D721Med (cell line): ENCODE measurements around the gene CHRNA5.

Experiments
- DNase-seq: peaks from one replicate; pipeline ENCODE4 v3.0.0; 2011; ENCODE audit warnings: low spot score; ENCODE audit not compliant: insufficient read length
- FAIRE-seq: peaks from 2 replicates; lab custom pipeline; 2011; peaks lifted over from hg19 to GRCh38; lab: Jason Lieb, UNC
- TF ChIP-seq, protein P1 (sequence below): IDR thresholded peaks from 2 replicates; pipeline ENCODE4 v1.5.1; 2012; ENCODE audit warnings: mild to moderate bottlenecking, control low read depth; ENCODE audit not compliant: insufficient read depth; ENCODE audit errors: missing control alignments

CHRNA5 gene

GRCh38 chr15:78624651-78625590 is 59.6 kb downstream of the CHRNA5 start:
- TF ChIP-seq, protein P1, sequence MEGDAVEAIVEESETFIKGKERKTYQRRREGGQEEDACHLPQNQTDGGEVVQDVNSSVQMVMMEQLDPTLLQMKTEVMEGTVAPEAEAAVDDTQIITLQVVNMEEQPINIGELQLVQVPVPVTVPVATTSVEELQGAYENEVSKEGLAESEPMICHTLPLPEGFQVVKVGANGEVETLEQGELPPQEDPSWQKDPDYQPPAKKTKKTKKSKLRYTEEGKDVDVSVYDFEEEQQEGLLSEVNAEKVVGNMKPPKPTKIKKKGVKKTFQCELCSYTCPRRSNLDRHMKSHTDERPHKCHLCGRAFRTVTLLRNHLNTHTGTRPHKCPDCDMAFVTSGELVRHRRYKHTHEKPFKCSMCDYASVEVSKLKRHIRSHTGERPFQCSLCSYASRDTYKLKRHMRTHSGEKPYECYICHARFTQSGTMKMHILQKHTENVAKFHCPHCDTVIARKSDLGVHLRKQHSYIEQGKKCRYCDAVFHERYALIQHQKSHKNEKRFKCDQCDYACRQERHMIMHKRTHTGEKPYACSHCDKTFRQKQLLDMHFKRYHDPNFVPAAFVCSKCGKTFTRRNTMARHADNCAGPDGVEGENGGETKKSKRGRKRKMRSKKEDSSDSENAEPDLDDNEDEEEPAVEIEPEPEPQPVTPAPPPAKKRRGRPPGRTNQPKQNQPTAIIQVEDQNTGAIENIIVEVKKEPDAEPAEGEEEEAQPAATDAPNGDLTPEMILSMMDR: no peak
- DNase-seq (no peak), FAIRE-seq (no peak)

DNA sequence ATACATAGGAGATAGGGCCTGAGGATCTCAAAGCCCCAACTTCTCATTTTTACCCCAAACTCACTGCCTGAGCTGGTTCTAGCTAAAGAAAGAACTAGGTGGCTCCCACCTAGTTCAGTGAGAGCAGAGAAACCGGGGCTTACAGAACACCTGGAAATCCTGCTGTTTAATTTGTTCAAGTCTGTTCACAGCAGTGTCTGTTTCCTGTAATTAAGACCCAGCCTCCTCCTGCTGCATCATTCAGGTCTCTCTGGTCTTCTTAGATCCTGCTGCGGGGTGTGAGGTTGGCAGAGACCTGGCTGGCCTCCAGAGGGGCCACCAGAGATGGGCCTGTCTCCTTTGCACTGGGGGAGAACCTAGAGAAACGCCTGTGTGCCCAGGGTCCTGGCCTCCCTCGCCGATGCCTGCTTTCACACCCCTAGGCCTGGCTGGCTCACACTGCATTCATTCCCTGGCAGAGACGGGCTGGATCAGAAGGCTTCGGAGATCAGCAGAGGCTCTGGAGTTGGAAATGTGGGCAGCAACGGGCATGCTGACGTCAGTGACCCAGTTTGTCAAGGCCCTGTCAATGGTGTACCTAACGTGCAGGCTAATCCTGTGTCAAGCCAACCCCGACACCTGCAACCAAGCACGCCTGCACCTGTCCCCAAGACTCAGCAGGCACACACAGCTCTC is 60.4 kb downstream of the CHRNA5 start:
- DNase-seq (no peak), FAIRE-seq (no peak)
- TF ChIP-seq, protein P1: no peak

GRCh38 chr15:78626381-78626995 is 61.2 kb downstream of the CHRNA5 start:
- TF ChIP-seq, protein P1: no peak
- DNase-seq (peak; percentile 59), FAIRE-seq (no peak)

- FAIRE-seq: no peak
- no peak for DNase-seq
- TF ChIP-seq, protein P1: no peak
Observed at GRCh38 chr15:78627348-78627747, 62.0 kb downstream of the CHRNA5 start.

- FAIRE-seq (no peak), DNase-seq (no peak)
- TF ChIP-seq, protein P1: no peak
Observed at GRCh38 chr15:78628227-78628626, 62.9 kb downstream of the CHRNA5 start.

DNA sequence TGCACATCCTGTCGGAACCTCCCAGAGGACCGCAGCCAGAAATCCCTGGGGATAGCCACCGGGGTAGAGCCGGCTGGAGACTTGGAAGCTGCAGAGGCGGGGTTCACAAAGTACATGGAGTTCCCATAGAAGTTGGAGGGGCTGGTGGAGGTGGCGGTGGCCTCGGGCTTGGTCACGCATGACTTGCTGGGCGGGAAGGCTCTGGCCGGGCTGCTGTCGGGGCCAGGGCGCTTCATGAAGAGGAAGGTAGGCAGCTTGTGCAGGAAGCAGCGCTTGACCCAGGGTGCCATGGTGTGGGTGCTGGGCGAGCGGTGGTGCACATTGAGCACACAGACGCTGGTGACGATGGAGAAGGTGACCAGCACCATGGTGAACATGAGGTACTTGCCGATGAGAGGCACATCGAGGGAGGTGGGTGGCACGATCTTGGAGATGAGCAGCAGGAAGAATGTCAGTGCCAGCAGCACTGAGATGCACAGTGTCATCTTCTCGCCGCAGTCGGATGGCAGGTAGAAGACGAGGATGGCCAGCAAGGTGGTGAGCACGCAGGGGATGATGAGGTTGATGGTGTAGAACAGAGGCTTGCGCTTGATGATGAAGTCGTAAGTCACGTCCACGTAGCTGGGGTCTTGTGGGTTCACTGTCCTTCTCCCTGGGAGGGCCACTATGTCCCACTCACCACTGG is 63.9 kb downstream of the CHRNA5 start:
- TF ChIP-seq, protein P1: no peak
- DNase-seq: no peak
- no peak for FAIRE-seq
